NOMO-1 treated with DMSO at 0.1 percent for 48 hours (cell line): ENCODE data around the gene CD53.
"Not testable (repeated sequence)": the region's sequence is repeated elsewhere in the genome, so short reads cannot be mapped to it uniquely, and the experiment has no call there.

Source experiments
- DNase-seq: peaks from one replicate; lab custom pipeline; 2025; ENCODE audit not compliant: unreplicated experiment; lab: John Stamatoyannopoulos, UW

The CD53 gene

GRCh38 chr1:110872745-110873720, at the start of gene CD53:
CD53 (plus strand) TSS chr1:110873148; CDS start chr1:110891409, 18,261 bp downstream.
- peak; percentile 97 for DNase-seq

GRCh38 chr1:110824192-110824591, 48.8 kb upstream of the CD53 start:
- no peak for DNase-seq

- DNase-seq: peak; percentile 15
Observed at GRCh38 chr1:110829955-110830553, 42.9 kb upstream of the CD53 start.

GRCh38 chr1:110833779-110834178, 39.2 kb upstream of the CD53 start:
- not testable (repeated sequence) for DNase-seq

GRCh38 chr1:110846861-110847260, 26.1 kb upstream of the CD53 start:
- no peak for DNase-seq

GRCh38 chr1:110850145-110850544, 22.8 kb upstream of the CD53 start:
- DNase-seq: no peak

- DNase-seq: peak; percentile 17
Observed at GRCh38 chr1:110850627-110851026, 22.3 kb upstream of the CD53 start.

- DNase-seq: no peak
Observed at GRCh38 chr1:110853135-110853534, 19.8 kb upstream of the CD53 start.

GRCh38 chr1:110856410-110856809, 16.5 kb upstream of the CD53 start:
- DNase-seq: no peak

- no peak for DNase-seq
Observed at GRCh38 chr1:110857964-110858948, 14.7 kb upstream of the CD53 start.

GRCh38 chr1:110859062-110859461, 13.9 kb upstream of the CD53 start:
- no peak for DNase-seq

GRCh38 chr1:110860174-110860573, 12.8 kb upstream of the CD53 start:
- no peak for DNase-seq

- not testable (repeated sequence) for DNase-seq
Observed at GRCh38 chr1:110860620-110861019, 12.3 kb upstream of the CD53 start.

- DNase-seq: not testable (repeated sequence)
Observed at GRCh38 chr1:110861942-110862341, 11.0 kb upstream of the CD53 start.

GRCh38 chr1:110864287-110864686, 8.7 kb upstream of the CD53 start:
- no peak for DNase-seq

- no peak for DNase-seq
Observed at GRCh38 chr1:110870721-110871388, 2.1 kb upstream of the CD53 start.

- DNase-seq: peak; percentile 11
Observed at GRCh38 chr1:110872366-110872744, 593 bp upstream of the CD53 start.

- no peak for DNase-seq
Observed at GRCh38 chr1:110873856-110874255, 908 bp downstream of the CD53 start.

GRCh38 chr1:110874324-110875215, 1.6 kb downstream of the CD53 start:
- DNase-seq: peak; percentile 54
